NCI-H146 treated with DMSO at 0.1 percent for 48 hours (cell line): ENCODE data around the gene FLYWCH2.

Source experiments
- DNase-seq: peaks from one replicate; lab custom pipeline; 2025; ENCODE audit not compliant: unreplicated experiment; lab: John Stamatoyannopoulos, UW

FLYWCH2 gene, protein sequence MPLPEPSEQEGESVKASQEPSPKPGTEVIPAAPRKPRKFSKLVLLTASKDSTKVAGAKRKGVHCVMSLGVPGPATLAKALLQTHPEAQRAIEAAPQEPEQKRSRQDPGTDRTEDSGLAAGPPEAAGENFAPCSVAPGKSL

DNA sequence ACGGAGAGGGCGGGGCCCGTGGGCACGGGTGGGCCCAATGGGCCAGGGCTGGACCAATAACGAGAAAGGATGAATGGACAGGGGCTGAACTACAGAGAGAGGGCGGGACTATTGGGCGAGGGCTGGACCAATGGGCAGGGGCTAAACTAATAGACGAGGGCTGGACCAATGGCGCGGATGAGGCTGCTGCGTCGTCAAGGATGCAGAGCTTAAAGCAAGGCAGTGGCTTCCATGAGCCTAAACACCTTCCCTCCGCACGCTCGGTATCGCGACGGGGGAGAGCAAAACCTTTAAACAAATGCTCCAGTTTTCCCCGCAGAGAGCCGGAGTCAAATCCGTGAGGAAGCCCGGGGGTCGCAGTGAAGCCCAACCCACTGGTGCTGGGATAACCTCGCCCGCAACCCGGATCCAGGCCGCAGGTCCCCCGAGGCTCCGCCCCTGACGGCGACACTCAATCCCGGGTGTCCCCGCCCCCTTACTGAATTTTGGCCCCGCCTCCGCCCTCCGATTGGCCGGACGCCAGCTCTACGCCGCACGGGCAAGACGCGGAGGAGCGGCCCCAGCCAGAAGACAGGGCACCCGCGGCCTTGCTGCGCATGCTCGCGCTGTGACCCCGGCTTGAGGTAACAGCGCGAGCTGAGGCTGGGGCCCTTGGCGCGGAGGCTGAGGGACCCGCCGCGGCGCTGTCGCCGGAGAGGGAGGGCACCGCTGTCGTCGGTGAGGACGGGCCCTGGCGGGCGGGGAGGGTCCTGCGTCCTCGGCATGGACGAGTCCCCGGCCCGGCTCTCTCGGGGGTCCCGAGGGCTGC is at the start of gene FLYWCH2:
FLYWCH2 (plus strand) TSS at position 566 of the 808 bp plus-strand sequence. CDS start 13,235 bp downstream, outside the sequence.
- peak; percentile 98 for DNase-seq

DNA sequence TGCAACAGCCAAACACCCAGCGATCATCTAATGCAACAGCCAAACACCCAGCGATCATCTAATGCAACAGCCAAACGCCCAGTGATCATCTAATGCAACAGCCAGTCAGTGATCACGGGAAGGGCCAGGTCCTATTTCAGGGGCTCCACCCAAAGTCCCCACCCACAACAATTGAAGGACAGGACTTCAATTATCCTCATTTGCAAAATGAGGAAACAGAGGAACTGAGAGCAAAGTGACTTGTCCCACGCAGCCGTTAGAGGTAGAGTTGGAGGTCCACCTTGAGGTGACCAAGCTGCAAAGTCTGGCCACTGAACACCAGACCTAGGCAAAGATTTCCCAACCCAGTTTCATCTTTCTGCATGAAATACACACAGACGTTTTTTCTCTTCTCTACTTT is 49.2 kb upstream of the FLYWCH2 start:
- no peak for DNase-seq

DNA sequence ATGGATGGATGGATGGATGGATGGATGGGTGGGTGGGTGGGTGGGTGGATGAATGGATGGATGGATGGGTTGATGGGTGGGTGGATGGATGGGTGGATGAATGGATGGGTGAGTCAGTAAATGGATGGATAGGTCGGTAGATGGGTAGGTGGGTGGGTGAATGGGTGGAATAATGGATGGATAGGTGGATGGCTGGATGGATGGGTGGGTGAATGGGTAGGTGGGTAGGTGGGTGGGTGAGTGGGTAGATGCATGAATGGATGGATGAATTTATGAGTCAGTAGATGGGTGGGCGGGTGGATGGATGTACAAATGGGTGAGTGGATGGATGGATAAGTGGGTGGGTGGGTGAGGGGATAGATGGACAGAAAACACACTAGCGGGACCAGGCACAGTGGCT is 48.0 kb upstream of the FLYWCH2 start:
- no peak for DNase-seq

DNA sequence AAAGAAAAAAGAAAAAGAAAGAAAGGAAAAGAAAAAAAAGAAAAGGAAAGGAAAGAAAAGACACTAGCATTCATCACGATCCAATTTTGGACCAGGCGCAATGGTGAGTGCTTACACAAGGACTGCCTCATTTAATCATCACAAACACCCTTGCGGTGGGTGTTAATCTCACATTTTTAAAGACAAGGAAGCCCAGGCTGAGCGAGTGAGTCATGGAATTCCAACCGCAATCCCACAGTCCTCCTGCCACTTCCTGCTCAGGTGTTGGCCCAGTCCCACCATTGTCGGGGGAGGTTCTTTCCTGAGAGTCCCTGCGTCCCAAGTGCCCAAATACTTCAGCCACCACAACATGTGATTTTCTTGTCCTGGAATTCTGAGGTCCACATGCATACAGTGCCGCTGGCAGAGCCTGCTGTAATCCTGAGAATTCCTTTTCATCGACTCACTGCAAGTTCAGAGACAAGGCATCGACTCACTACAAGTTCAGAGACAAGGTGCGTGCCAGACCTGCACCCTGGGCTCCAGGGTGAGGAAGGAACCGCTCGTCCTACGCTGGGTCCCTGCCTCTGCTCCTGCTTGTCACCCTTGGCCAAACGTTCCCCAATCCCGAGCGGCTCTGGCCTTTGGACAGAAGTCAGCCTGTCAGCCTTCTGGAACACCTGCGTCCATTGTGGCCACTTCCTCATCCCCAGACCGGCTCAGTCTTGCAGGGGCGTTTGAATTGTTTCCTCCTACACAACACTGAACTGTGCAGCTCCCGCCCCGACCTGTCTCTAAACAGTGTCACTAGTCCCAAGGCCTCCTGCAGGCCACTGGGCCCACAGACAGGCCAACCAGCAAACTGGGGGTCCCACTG is 47.1 kb upstream of the FLYWCH2 start:
- no peak for DNase-seq

DNA sequence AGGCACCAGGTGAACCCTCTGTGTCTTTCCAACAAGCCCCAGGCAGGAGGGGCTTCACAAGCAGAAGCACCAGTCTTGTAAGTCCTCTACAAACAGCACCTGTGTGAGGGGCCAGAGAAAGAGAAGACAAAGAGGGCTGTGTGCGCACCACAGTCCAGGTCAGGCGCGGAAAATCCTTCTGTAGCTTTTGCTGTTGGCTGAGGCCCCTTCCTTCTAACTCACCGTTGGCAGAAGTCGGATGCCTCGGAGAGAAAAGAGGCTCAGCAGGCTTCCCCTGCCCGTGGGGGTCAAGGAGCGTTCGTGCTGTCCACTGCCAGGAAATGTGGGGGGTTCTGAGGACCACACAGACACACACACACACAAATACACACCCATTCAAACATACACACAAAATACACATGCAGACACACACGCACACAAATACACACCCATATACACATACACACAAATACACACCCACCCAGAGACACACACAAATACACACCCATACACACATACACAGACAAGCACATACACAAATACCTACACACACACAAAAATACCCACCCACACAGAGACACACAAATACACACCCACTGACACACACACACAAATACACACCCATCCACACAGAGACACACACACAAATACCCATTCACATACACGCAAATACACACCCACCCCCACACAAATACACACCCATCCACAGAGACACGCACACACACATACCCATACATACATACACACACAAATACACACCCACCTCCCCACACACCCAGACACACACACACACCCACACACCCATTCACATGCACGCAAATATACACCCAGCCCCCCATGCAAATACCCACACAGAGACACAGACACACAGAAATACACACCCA is 46.1 kb upstream of the FLYWCH2 start:
- DNase-seq = no peak

DNA sequence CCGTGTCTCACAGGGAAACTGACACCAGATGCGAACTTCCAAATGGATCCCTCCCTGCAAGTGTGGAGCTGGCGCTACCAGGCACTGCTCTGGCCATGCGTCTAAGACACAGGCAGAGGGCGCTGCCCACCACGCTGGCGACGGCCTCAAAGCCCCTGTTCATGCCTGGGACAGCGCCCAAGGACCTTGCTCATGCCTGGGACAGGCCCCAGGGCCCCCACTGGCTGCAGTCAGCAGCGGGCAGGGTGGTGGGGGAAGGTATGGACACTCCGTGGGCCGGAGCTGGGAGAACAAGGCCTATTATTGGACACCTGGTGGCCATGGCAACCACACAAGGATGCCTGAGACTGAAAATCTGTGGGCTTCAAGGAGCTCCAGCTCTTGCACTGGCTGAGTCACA is 44.1 kb upstream of the FLYWCH2 start:
- DNase-seq = peak; percentile 21

DNA sequence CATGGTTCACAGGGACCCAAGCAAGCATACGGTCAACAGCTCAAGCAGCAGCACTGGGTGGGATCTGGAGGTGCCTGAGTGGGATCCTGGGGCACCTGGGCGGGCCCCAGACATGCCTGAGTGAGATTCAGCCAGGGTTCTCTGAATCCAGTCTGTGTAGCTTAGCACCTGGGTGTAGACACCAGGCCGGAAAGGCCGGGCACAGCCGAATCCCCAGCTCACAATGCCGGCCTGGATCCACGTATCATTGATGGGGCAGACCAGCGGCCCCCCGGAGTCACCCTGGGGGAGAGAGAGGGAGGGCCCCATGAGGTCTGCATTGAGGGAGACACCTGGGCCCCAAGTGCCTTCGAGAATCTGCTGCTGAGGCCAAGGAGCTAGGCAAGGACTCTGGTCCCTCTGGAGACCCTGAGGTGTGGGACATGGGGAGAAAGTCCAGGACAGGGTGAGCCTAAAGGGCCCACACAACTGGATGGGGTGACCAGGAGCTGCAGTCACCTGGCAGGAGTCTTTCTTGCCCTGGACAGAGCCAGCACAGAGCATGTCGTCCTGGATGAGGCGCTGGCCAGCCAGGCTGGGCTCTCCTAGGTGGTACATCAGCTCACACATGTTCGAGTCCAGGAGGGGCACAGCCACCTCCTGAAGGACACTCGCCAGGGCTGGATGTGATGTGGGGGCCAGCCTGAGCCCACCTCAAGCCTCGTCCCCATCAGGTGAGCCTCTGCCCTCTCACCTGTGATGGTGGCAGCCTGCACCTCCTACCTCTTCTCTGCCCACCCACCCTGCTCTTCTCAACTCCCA is 43.2 kb upstream of the FLYWCH2 start:
- DNase-seq = no peak

DNA sequence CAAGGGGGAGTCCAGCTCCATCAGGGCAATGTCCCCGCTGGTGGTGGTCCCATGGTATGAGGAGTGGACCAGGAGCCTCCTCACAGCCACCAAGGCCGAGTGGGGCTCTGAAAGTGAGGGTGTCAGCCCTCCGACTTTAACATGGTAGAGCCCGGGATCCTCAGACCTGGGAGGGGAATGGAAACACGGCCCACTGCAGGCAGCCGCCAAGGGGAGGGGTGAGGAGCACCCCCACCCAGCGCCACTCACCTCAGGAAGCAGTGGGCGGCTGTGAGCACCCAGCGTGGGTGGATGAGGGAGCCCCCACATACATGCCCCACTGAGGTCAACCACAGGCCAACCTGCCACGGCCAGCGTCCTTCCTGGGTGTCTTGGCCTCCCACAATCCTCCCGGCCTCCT is 42.1 kb upstream of the FLYWCH2 start:
- DNase-seq = no peak

DNA sequence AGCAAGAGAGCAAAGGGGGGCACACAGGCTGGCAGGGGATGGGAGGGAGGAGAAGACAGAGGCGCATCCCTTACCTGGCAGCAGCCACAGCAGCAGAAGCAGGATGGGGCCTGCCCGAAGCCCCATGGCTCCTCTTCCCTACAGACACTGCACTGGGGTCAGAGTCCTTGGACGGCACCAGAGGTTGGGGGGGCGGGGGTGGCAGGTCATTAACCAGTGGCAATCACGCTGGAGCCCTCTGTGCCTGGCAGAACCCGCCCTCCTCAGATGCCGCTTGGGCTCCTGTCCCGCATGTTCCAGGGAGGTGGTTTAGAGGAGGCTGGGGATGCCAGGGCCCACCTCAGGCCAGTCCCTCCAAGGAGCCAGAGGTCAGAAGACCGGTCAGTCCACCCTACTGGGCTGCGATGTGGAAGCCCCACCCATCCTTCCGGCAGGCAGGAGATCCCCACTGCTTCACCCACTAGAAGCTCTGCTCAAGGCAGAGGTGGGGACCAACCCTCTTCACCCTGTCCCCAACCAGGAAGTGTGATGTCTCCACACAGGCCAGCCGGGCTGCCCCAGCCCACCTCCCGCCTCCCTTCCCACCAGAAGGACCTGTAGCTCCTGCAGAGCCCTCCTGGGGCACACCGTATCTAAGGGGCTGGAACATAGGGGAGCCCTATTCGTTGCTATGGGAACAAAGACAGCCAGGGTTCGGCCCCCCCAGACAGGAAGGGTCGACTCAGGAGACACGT is 41.2 kb upstream of the FLYWCH2 start:
- no peak for DNase-seq

DNA sequence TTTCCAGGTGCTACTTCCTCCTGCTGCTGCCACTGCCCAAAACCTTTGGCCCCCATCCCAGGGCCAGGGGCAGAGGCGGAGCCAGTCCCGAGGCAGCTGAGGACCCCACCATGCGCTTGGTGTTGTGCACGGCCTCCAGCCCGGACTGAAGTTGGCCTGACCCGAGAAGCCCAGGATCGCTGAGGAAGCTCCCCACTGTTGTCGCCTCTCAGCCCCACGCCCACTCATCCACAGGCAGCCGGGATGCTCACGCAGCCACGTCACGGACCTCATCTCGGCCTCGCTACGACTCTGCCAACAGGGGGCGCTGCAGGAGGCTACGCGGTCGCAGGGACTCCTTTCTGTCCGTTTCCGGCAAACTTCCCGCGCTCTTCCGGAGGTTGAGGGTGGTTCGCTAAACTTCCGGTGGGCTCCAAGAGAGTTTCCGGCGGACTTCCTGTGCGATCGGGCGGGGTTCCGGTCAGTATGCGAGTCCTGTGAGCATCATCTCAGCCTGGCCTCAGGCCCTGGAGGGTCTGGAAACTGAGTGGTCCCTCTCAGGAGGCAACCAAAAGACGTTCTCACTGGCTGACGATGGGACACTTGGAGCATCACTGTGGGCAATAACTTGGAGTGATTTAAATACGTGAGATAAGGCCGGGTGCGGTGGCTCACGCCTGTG is 40.5 kb upstream of the FLYWCH2 start:
- DNase-seq = no peak

DNA sequence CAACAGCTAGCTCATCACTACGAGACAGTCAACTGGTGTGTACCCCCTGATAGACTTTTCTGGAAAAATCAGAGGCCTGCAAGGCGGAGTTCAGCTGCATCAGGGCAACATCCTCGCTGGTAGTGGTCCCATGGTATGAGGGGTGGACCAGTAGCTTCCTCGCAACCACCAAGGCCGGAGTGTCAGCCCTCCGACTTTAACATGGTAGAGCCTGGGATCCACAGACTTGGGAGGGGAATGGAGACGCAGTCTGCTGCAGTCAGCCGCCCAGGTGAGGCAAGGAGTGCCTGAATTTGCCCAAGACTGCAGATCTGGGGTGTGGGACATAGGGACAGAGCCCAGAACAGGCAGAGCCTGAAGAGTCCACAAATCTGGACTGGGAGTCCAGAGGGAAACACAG is 39.5 kb upstream of the FLYWCH2 start:
- DNase-seq = no peak

DNA sequence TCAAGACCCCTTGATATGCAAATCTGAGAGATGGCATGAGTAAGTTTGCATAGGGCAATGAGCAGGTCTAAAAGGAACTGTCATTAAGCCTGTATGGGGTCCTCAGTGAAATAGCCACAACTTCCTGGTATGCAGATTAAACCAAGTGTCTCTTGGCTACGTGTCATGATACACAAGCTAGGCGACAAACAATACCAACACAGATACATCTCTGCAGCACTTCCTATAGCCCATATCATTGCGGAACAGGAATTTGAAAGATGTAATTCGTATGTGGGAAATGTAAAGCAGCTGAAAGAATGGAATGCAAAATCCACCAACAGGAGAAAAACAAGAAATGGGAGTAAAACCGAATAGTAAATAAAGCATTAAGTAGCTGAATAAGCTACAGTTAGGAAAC is 37.9 kb upstream of the FLYWCH2 start:
- no peak for DNase-seq

DNA sequence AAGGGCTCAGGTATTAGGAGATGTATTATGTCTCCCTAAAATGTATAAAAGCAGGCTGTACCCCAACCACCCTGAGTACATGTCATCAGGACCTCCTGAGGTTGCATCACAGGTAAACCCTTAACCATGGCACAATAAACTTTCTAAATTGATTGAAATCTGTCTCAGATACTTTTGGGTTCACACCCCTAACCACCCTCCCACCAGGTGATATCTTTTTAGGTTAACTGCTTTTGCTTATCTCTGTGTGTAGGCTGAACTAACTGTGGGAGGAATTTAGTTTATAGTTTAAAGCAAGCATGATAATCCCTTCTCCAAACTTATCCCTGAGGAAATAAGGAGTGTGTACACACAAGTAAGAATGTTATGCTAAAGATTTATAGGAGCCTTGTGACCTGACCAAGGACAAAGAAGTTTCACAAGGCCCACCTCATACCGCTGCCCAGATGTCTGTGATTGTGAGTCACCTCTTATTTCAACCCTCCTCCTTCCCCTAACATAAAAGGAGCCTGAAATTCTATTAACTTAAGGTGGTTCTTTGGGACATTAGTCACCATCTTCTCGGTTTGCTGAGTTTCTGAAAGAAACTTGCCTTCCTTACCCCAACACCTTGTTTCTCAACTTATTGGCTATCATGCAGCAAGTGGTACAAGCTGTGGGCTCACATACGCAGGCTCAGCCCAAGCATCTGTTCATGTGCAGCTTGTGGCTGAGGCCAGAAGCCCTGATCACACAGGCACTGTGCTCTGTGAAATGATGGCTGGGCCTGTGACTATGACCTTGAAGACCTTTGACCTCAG is 36.3 kb upstream of the FLYWCH2 start:
- no peak for DNase-seq

DNA sequence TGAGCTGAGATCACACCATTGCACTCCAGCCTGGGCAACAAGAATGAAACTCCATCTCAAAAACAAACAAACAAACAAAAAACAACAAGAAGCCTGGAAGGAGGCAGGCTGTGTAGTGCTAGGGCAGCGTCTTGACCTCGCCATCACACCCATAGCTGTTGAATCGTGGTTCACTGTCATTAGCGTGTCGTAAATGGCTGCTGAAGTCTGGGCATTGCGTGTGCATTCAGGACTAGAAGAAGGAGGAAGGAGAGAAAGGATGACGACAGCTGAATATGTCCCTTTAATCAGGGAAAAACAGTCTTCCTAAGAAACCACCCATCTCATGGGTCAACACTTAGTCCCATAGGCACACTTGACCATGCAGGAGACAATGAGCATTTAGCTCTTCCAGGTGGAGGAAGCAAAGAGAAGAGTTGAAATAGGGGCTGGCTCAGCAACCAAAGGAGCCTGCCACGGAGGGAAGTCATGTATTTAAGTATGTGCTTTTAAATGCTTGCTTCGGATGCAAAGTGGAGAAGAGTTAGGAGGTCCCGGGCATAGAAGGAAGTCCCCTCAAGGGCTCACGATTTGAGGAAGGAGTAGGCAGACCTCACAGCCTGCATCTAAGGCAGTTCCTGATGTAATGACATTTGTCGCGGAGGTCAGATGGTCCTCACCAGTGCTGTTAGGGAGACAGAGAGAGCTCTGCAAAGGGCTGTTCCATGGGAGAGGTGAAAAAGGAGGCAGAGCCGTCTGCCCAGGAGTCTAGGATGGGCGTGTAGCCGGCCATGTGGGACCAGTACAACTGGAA is 33.9 kb upstream of the FLYWCH2 start:
- DNase-seq = no peak

DNA sequence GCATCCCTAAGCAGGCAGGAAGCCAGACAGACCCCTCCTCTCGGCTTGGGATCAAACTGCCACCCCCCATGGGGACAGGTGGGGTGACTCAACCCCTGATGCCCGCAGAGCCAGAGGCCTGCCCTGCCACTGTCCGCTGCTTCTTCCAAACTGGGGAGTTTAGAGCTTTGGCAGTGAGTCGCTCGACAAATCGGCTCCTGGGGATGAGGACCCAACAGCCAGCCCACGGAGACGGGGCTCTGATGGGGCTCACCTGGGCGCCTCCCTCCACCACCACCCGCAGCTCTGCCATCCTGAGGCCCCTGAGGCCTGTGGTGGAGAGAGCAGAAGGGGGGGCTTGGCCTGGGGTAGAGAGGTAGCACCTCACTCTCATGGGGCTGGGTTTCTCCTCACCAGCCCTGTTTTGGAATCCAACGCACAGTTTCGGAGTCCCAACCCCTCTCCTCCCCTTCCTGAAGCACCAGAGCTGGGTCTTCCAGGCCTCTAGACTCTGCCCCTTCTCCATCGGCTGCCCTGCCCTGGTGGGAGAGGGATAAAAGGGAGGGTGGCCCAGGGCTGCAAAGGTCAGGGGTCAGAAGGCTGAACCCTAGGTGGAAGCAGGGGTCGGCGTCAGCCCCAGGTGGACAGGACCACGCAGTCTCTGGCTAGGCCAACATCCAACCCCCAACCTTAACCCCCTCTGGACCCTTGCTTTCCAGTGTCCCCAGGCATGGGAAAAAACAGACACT is 30.8 kb upstream of the FLYWCH2 start:
- no peak for DNase-seq

DNA sequence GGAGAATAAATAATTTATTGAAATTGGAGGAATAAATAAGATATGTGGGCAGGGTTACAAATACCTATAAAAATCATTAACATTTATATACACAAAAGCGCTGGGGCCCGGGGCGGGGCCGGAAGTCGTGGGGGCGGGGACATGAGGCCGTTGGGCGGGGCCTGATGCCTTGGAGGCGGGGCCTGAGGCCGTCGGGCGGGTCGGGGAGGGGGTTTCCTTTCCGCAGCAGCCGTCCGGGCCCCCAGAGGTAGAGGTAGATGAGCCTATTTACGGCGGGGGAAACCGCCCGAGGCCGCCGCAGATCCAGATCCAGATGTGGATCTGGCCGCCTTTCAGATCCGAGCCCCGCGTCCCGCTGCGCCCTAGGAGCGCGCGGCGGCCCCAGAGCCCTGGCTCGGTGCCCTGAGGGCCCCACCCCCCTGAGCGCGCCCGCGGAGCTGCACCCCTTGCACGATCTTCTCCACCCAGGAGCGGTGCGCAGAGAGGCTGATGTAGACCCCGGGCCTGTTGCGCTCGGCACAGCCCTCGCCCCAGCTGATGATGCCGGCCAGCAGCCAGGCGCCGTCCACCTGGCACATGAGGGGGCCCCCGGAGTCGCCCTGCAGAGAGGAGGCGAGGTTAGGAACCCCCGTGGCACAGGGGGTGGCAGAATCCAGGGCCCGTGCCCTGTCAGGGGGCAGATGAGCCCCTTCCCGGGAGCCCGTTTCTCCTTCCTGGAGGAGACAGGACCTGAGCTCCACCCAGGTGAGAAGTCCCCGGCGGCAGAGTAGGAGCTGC is 30.1 kb upstream of the FLYWCH2 start:
- DNase-seq = no peak
